ENCODE data around the gene LYG2.
"Not testable (repeated sequence)": the region's sequence is repeated elsewhere in the genome, so short reads cannot be mapped to it uniquely, and the experiment has no call there.

Gene LYG2

DNA sequence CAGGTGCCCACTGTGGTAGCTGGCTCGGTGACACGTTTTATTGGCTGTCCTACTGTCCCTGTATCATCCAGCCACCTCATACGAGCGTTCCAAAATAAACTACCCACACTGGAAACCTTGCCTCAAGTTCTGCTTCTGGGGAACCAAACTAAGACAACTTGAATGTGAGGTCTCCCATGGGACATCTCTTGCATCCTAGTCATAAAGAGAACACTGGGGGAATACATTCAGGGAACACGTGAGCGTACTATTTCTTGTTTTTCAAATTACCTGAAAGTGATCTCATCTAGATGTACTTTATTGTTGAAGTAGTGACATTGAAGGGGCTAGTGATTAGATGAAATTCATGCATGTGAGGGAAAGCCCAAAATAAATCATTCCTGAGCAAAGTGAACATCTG is 15.0 kb downstream of the LYG2 start:
- no peak overlapping the region for H3K27ac Mint-ChIP-seq
- H3K27me3 Mint-ChIP-seq, result no peaks in the 10 kb centered on the region
- H3K36me3 Mint-ChIP-seq, result peaks cover 6% of the 10 kb centered on the region
- no peaks in the 10 kb centered on the region for H3K9me3 Mint-ChIP-seq (ENCODE audit: low read depth)
- no peaks in the 10 kb centered on the region for H3K4me1 Mint-ChIP-seq (ENCODE audit: low read depth)
- H3K4me3 Mint-ChIP-seq, result no peak overlapping the region

DNA sequence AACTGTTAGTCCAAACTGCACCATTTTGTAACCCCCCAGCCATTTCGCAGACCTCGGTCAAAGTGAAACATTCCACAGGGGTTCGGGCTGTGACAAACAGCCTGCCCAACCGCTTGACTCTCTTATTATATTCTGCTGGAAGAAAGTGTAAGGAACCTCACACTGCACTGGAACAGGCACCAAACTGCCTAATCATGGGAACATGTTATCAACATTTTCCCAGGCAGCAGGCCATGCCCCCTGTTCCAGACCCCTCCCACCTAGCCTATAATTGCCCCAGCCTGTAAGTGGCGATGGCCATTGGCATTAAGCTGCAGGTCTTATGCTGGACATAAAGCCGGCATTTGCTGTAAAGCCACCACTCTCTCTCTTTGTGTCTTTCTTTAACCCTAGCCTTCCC is 16.9 kb downstream of the LYG2 start:
- Mint-ChIP-seq H3K9me3 (ENCODE audit: low read depth) (peaks cover 8% of the 10 kb centered on the region), H3K4me1 (ENCODE audit: low read depth) (no peaks in the 10 kb centered on the region), H3K4me3 (no peak overlapping the region), H3K27ac (no peak overlapping the region), H3K36me3 (peaks cover 6% of the 10 kb centered on the region), H3K27me3 (no peaks in the 10 kb centered on the region)

DNA sequence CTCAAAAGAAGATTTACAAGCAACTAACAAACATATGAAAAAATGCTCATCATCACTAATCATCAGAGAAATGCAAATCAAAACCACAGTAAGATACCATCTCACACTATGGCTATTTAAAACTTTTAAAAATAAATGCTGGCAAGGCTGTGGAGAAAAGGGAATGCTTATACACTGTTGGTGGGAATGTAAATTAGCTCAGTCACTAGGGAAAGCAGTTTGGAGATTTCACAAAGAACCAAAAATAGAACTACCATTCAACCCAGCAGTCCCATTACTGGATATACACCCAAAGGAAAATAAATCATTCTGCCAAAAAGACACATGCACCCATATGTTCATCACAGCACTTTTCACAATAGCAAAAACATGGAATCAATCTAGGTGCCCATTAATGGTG is 22.3 kb downstream of the LYG2 start:
- not testable (repeated sequence) for H3K36me3 Mint-ChIP-seq; H3K27me3 Mint-ChIP-seq; H3K27ac Mint-ChIP-seq; H3K4me3 Mint-ChIP-seq; H3K4me1 Mint-ChIP-seq (ENCODE audit: low read depth)
- H3K9me3 Mint-ChIP-seq (ENCODE audit: low read depth), result peaks cover 31% of the 10 kb centered on the region

DNA sequence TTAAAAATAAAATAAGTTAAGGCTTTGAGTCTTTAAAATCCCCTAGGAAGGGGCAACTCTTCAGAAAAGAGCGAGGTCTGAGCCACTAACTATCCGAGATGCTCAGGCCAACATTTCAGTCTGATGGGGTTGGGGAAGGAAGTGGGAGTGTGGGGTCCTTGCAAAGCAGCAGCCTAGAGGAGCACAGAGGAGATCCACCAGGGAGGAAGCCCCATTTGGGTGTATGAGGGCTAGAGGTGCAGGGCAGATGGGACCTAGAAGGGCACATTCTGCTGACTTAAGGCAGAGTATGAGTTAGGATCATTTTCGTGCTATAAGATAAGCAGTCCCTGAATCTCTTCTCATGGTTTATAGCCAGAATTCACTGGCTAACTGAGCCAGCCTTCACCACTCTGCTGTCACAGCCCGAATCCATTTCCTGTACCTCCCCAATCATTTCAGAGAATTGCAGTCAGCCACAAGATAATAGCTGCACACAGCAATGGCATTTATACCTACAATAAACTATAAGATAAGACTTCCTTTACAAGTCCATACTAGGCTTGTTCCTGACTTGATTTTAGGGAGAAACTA is 37.5 kb downstream of the LYG2 start:
- H3K4me3 Mint-ChIP-seq, result no peak overlapping the region
- H3K27me3 Mint-ChIP-seq, result no peaks in the 10 kb centered on the region
- no peak overlapping the region for H3K27ac Mint-ChIP-seq
- no peaks in the 10 kb centered on the region for H3K4me1 Mint-ChIP-seq (ENCODE audit: low read depth)
- peaks cover 25% of the 10 kb centered on the region for H3K36me3 Mint-ChIP-seq
- no peaks in the 10 kb centered on the region for H3K9me3 Mint-ChIP-seq (ENCODE audit: low read depth)

DNA sequence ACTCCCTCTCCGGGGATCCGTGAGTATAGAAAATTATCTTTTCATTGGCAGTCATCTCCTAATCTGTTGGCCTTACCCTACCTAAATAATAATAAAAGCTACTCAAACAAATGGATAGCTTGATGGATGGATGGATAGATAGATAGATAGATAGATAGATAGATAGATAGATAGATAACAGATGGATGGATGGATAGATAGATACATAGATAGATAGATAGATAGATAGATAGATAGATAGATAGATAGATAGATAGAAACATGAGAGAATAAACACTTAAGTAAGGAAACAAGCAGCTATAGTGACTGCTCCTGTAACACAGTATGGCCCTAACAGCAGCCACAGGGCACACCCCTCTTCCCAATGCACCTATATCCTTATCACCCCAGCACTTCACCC is 39.4 kb downstream of the LYG2 start:
- Mint-ChIP-seq H3K9me3 (ENCODE audit: low read depth) (no peaks in the 10 kb centered on the region), H3K4me3 (no peak overlapping the region), H3K27me3 (no peaks in the 10 kb centered on the region), H3K27ac (no peak overlapping the region), H3K4me1 (ENCODE audit: low read depth) (no peaks in the 10 kb centered on the region), H3K36me3 (peaks cover 17% of the 10 kb centered on the region)

DNA sequence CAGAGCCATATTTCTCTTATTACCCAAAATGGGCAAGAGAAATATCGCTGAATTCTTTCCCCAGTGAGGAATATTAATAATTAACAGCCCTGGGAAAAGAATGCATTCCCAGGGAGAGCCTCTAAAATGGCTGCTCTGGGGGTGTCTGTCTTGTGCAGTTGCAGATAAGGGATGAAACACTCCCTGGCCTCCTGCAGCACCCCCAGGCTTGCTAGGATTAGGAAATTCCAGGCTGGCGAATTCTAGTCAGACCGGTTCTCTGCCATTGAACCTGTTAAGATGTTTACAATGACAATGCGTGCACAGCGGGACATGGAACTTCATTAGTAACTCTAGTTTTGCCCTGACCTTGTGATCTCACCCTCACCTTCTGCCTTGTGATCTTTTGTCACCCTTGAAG is 50.0 kb downstream of the LYG2 start:
- no peaks in the 10 kb centered on the region for H3K4me1 Mint-ChIP-seq (ENCODE audit: low read depth)
- H3K36me3 Mint-ChIP-seq, result peaks cover 10% of the 10 kb centered on the region
- H3K27me3 Mint-ChIP-seq, result no peaks in the 10 kb centered on the region
- H3K27ac Mint-ChIP-seq, result no peak overlapping the region
- H3K4me3 Mint-ChIP-seq, result no peak overlapping the region
- no peaks in the 10 kb centered on the region for H3K9me3 Mint-ChIP-seq (ENCODE audit: low read depth)

DNA sequence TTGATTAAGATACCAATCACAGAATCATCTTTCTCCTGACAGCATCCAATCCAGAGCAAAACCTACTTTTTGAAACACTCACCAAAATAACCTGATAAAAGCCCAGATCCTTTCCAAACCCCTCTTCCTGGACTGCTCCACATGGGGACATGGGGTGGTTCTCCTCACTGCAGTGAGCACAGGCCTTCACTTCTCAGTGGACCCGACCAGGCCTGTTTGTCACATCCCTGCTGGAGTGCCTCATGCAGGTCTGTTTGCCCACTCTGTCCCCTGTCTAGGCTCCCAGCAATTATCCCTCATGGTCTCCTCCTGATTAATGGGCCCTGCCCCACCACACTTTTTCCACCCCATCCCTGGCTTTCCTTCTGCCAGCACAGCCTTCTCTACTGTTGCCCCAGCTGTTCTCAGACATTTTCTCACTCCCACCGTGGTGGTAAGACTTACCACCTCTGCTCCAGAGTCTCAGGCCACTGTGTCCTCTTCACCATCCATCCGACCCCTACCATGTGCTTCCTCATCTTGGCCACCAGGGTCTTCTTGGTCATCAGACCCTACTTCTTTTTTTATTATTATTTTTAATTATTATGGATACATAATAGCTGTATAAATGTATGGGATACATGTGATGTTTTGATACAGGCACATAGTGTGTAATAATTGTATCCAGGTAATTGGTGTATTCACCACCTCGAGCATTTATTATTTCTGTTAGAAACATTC is 53.3 kb downstream of the LYG2 start:
- Mint-ChIP-seq H3K27me3 (no peaks in the 10 kb centered on the region), H3K36me3 (peaks cover 6% of the 10 kb centered on the region), H3K4me1 (ENCODE audit: low read depth) (no peaks in the 10 kb centered on the region), H3K27ac (peak overlapping the region; percentile 36), H3K9me3 (ENCODE audit: low read depth) (no peaks in the 10 kb centered on the region), H3K4me3 (no peak overlapping the region)

DNA sequence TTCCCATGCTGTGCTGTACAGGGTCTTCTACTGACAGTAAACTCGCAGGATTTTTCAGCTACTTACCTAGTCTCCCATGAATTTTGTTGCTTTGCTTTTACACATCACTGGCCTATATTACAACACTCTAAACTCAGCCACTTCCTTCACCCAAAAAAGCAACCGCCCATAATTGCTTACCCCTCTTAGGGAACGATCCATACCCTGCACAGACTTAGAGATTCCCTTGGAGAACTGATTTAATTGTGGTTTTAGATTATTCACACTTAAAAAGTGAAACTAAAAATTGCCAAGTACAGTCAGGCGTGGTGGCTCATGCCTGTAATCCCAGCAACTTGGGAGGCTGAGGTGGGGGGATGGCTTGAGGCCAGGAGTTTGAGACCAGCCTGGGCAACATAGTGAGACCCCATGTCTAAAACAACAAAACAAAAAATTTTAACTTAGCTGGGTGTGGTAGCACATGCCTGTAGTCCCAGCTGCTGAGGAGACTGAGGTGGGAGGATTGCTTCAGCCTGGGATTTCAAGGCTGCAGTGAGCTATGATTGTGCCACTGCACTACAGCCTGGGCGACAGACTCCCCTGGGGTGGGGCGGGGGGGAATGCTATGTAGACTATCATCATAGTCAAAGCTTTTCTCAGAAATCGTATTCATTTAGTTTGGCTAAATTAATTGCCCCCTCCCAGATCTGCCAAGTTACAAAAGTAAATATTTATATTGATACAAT is 55.2 kb downstream of the LYG2 start:
- Mint-ChIP-seq H3K27me3 (no peaks in the 10 kb centered on the region), H3K27ac (no peak overlapping the region), H3K4me1 (ENCODE audit: low read depth) (no peaks in the 10 kb centered on the region), H3K36me3 (peaks cover 2% of the 10 kb centered on the region), H3K9me3 (ENCODE audit: low read depth) (no peaks in the 10 kb centered on the region), H3K4me3 (no peak overlapping the region)

DNA sequence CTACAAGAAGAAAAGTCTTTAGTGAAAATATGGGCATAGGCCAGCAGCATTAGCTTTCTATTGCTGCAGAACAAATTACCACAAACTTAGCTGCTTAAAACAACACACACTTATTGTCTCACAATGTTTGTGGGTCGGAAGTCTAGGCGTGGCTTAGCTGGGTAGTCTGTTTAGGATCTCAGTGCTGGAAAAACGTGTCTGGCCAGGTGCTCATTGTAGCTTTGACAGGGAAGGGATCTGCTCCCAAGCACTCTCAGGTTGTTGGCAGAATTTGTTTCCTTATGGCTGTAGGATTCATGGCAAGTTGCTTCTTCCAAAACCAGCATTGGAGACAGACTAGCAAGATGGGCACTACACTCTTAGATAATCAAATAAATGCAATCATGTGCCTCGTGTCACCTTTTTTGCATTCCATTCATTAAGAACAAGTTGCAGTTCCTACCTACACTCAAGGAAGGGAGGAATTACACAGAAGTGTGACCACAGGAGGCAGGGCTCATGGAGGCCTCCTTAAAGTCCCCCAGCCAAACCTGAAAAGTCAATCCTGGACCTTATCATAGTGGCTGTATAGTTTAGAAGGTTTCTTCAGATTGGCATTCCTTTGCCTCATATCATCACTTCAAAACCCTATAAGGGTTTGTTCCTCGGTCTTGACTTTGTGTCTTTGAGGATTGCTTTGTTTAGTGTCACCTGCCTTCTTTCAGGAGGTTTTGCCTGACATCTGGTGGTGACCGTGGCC is 57.2 kb downstream of the LYG2 start:
- H3K9me3 Mint-ChIP-seq (ENCODE audit: low read depth), result no peaks in the 10 kb centered on the region
- no peak overlapping the region for H3K27ac Mint-ChIP-seq
- no peaks in the 10 kb centered on the region for H3K4me1 Mint-ChIP-seq (ENCODE audit: low read depth)
- no peak overlapping the region for H3K4me3 Mint-ChIP-seq
- peaks cover 2% of the 10 kb centered on the region for H3K36me3 Mint-ChIP-seq
- no peaks in the 10 kb centered on the region for H3K27me3 Mint-ChIP-seq

DNA sequence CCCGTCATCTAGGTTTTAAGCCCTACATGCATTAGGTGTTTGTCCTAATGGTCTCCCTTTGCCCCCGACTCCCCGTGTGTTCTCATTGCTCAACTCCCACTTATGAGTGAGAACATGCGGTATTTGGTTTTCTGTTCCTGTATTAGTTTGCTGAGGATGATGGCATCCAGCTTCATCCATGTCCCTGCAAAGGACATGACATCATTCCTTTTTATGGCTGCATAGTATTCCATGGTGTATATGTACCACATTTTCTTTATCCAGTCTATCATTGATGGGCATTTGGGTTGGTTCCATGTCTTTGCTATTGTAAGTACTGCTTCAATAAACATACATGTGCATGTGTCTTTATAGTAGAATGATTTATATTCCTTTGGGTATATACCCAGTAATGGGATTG is 63.1 kb downstream of the LYG2 start:
- not testable (repeated sequence) for H3K27ac Mint-ChIP-seq; H3K9me3 Mint-ChIP-seq (ENCODE audit: low read depth); H3K27me3 Mint-ChIP-seq; H3K4me3 Mint-ChIP-seq
- Mint-ChIP-seq H3K4me1 (ENCODE audit: low read depth) (peaks cover 14% of the 10 kb centered on the region), H3K36me3 (peaks cover 13% of the 10 kb centered on the region)
